Measurements from ENCODE around the gene UTP14C.

UTP14C gene

DNA sequence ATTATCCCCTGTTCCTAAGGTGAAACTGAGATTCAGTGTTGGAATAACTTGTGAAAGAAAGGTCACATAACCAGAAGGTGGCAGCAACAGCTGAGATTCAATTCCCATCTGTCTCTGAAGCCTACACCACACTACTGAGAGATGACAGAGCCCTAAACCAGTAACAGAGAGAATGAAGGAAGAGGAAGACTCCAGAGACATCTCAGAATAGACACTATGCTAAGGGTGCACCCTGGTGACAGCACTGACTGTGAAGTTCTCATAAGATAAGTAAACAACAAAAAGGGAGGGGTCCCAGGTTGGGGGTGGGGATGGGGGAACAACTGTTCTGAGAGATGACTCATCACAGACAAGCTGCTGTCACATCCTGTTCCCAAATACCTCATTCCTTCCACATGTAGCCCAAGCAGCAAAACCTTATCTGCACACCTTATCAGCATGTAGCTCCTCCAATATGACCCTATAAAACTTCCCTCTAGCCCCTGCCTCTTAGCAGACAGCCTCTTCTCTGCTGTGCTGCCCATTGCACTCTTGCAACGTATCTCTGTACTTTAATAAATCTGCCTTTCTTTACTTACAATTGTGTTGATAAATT lies 46.5 kb downstream of the UTP14C start:
- TF ChIP-seq, protein P1, sequence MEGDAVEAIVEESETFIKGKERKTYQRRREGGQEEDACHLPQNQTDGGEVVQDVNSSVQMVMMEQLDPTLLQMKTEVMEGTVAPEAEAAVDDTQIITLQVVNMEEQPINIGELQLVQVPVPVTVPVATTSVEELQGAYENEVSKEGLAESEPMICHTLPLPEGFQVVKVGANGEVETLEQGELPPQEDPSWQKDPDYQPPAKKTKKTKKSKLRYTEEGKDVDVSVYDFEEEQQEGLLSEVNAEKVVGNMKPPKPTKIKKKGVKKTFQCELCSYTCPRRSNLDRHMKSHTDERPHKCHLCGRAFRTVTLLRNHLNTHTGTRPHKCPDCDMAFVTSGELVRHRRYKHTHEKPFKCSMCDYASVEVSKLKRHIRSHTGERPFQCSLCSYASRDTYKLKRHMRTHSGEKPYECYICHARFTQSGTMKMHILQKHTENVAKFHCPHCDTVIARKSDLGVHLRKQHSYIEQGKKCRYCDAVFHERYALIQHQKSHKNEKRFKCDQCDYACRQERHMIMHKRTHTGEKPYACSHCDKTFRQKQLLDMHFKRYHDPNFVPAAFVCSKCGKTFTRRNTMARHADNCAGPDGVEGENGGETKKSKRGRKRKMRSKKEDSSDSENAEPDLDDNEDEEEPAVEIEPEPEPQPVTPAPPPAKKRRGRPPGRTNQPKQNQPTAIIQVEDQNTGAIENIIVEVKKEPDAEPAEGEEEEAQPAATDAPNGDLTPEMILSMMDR (IDR thresholded peaks at IDR 0.05; ENCODE audit: low read depth, low read length) = peak; percentile 50
- H3K36me3 ChIP-seq = no peaks in the 10 kb centered on the region
- no peaks in the 10 kb centered on the region; the same call in 1 of the 2 replicates for H3K9me3 ChIP-seq
- H3K4me3 ChIP-seq (ENCODE audit: low read depth, low read length) = no peak overlapping the region
- no peaks in the 10 kb centered on the region for H3K27me3 ChIP-seq
- H3K4me1 ChIP-seq = no peaks in the 10 kb centered on the region
- no peak for DNase-seq

Measured in BE2C (cell line).